SK-N-SH treated with all-trans-retinoic acid at 6 μM for 48 hours (cell line): ENCODE results near the gene LTBP1.
"Not testable (repeated sequence)": the region's sequence is repeated elsewhere in the genome, so short reads cannot be mapped to it uniquely, and the experiment has no call there.

Experiments used
- ATAC-seq: fragments of 200-7000 bp; cut with Tn5 transposase; 3 replicates; pipeline ENCODE4 v1.9.1; 2020; ENCODE audit warnings: mild to moderate bottlenecking, moderate library complexity
- ARNTL ChIP-seq: fragments of 450-650 bp; formaldehyde crosslinking; IDR thresholded peaks from 2 replicates; pipeline ENCODE4 v1.5.0; 2020; ENCODE audit warnings: low read depth, mild to moderate bottlenecking, moderate library complexity, borderline replicate concordance
- BACH2 ChIP-seq: fragments of 250-450 bp; sonication (Bioruptor Pico); IDR thresholded peaks from 2 replicates; pipeline ENCODE4 v1.9.0; 2021; ENCODE audit warnings: mild to moderate bottlenecking, borderline replicate concordance
- CSDC2 ChIP-seq: fragments of 250-450 bp; sonication (Bioruptor Pico); IDR thresholded peaks from 2 replicates; pipeline ENCODE4 v1.5.0; 2020; ENCODE audit warnings: mild to moderate bottlenecking, moderate library complexity
- CSRNP3 ChIP-seq: fragments of 250-450 bp; sonication (Bioruptor Pico); IDR thresholded peaks from 2 replicates; pipeline ENCODE4 v1.5.1; 2021; ENCODE audit warnings: mild to moderate bottlenecking, moderate library complexity
- ESRRG ChIP-seq: fragments of 250-450 bp; sonication (Bioruptor Pico); IDR thresholded peaks from 2 replicates; pipeline ENCODE4 v1.6.1; 2021; ENCODE audit warnings: mild to moderate bottlenecking
- GLIS3 ChIP-seq: fragments of 250-450 bp; sonication (Bioruptor Pico); IDR thresholded peaks from 2 replicates; pipeline ENCODE4 v1.5.0; 2020; ENCODE audit warnings: mild to moderate bottlenecking, moderate library complexity
- ISL1 ChIP-seq: fragments of 250-450 bp; sonication (Bioruptor Pico); IDR thresholded peaks from 2 replicates; pipeline ENCODE4 v2.1.2; 2022; ENCODE audit warnings: mild to moderate bottlenecking, moderate library complexity
- OSR1 ChIP-seq: fragments of 250-450 bp; sonication (Bioruptor Pico); IDR thresholded peaks from 2 replicates; pipeline ENCODE4 v1.8.0; 2022; ENCODE audit warnings: moderate library complexity, mild to moderate bottlenecking, inconsistent platforms
- POU6F1 ChIP-seq: fragments of 250-450 bp; sonication (Bioruptor Pico); IDR thresholded peaks from 2 replicates; pipeline ENCODE4 v1.8.0; 2021; ENCODE audit warnings: low read depth, mild to moderate bottlenecking, moderate library complexity, borderline replicate concordance
- RARB ChIP-seq: fragments of 250-450 bp; sonication (Bioruptor Pico); IDR thresholded peaks from 2 replicates; pipeline ENCODE4 v1.8.0; 2021; ENCODE audit warnings: mild to moderate bottlenecking, moderate library complexity
- SNAI2 ChIP-seq: fragments of 250-450 bp; sonication (Bioruptor Pico); IDR thresholded peaks from 2 replicates; pipeline ENCODE4 v1.5.0; 2020; ENCODE audit warnings: mild to moderate bottlenecking, moderate library complexity
- TCF4 ChIP-seq: fragments of 250-450 bp; sonication (Bioruptor Pico); IDR thresholded peaks from 2 replicates; pipeline ENCODE4 v1.8.0; 2021; ENCODE audit warnings: mild to moderate bottlenecking, moderate library complexity, borderline replicate concordance
- TOX ChIP-seq: fragments of 250-450 bp; sonication (Bioruptor Pico); IDR thresholded peaks from 2 replicates; pipeline ENCODE4 v1.8.0; 2021; ENCODE audit warnings: mild to moderate bottlenecking, moderate library complexity, borderline replicate concordance
- ZC3H10 ChIP-seq: fragments of 250-450 bp; sonication (Bioruptor Pico); IDR thresholded peaks from 2 replicates; pipeline ENCODE4 v1.5.1; 2021; ENCODE audit warnings: mild to moderate bottlenecking, moderate library complexity
- ZFP3 ChIP-seq: fragments of 250-450 bp; sonication (Bioruptor Pico); IDR thresholded peaks from 2 replicates; pipeline ENCODE4 v1.5.0; 2020; ENCODE audit warnings: mild to moderate bottlenecking, moderate library complexity
- ZNF8 ChIP-seq: fragments of 450-650 bp; formaldehyde crosslinking; IDR thresholded peaks from 2 replicates; pipeline ENCODE4 v1.5.0; 2020; ENCODE audit warnings: mild to moderate bottlenecking, moderate library complexity
- TF ChIP-seq, protein P1 (sequence below): fragments of 250-450 bp; sonication (Bioruptor Pico); IDR thresholded peaks from 2 replicates; pipeline ENCODE4 v1.5.1; 2020; ENCODE audit warnings: low read depth, mild to moderate bottlenecking, moderate library complexity
- TF ChIP-seq, protein P2 (sequence below): fragments of 250-450 bp; sonication (Bioruptor Pico); IDR thresholded peaks from 2 replicates; pipeline ENCODE4 v1.8.0; 2020; ENCODE audit warnings: mild to moderate bottlenecking, moderate library complexity, borderline replicate concordance
- TF ChIP-seq, protein P3 (sequence below): fragments of 250-450 bp; sonication (Bioruptor Pico); IDR thresholded peaks from 2 replicates; pipeline ENCODE4 v1.5.0; 2020; ENCODE audit warnings: mild to moderate bottlenecking, moderate library complexity

Gene LTBP1

DNA sequence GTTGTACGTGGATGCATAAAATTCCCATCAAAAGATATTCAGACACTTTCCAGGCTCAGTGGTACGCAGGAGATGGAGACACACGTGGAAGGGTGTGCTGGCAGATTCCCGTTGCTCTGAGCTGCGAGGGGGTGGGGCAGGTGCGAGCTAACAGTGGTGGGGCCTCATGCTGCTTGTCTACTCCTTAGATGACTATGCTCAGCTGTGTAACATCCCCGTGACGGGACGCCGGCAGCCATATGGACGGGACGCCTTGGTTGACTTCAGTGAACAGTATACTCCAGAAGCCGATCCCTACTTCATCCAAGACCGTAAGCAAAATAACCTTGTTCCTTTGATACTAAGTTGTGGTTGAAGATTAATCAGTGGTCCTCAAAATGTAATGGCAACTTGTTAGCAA lies 442.2 kb downstream of the LTBP1 start:
- no peak for TF ChIP-seq GLIS3 (CRISPR knock-in tag)
- no peak for TF ChIP-seq BACH2 (CRISPR knock-in tag)
- TF ChIP-seq, protein P1, sequence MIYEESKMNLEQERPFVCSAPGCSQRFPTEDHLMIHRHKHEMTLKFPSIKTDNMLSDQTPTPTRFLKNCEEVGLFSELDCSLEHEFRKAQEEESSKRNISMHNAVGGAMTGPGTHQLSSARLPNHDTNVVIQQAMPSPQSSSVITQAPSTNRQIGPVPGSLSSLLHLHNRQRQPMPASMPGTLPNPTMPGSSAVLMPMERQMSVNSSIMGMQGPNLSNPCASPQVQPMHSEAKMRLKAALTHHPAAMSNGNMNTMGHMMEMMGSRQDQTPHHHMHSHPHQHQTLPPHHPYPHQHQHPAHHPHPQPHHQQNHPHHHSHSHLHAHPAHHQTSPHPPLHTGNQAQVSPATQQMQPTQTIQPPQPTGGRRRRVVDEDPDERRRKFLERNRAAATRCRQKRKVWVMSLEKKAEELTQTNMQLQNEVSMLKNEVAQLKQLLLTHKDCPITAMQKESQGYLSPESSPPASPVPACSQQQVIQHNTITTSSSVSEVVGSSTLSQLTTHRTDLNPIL, result no peak
- no peak for TF ChIP-seq TCF4 (CRISPR knock-in tag)
- TF ChIP-seq RARB (CRISPR knock-in tag), result no peak
- TF ChIP-seq ARNTL (CRISPR knock-in tag), result no peak
- TF ChIP-seq SNAI2 (CRISPR knock-in tag), result no peak
- no peak for TF ChIP-seq ZFP3 (CRISPR knock-in tag)
- no peak for TF ChIP-seq CSDC2 (CRISPR knock-in tag)
- TF ChIP-seq ISL1 (CRISPR knock-in tag), result no peak
- ATAC-seq, result no peak

DNA sequence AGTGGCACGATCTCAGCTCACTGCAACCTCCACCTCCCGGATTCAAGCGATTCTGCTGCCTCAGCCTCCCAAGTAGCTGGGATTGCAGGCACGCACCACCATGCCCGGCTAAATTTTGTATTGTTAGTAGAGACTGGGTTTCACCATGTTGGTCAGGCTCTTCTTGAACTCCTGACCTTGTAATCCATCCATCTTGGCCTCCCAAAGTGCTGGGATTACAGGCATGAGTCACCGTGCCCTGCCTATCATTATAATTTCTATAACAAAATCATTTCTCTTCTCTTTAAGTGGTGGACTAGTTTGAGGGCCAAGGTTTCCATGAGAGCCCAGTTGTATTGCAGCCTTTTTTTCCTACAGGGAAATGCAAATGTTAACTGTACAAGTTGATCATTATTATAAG lies 442.9 kb downstream of the LTBP1 start:
- ATAC-seq, result not testable (repeated sequence)

- TF ChIP-seq TCF4 (CRISPR knock-in tag) (no peak), ZC3H10 (no peak), SNAI2 (CRISPR knock-in tag) (no peak)
- ATAC-seq, result peak; percentile 45
Observed at GRCh38 chr2:33391529-33392255, 444.9 kb downstream of the LTBP1 start.

GRCh38 chr2:33392366-33392765 lies 445.6 kb downstream of the LTBP1 start:
- ATAC-seq, result no peak
- no peak for TF ChIP-seq OSR1 (CRISPR knock-in tag)
- TF ChIP-seq, protein P2, sequence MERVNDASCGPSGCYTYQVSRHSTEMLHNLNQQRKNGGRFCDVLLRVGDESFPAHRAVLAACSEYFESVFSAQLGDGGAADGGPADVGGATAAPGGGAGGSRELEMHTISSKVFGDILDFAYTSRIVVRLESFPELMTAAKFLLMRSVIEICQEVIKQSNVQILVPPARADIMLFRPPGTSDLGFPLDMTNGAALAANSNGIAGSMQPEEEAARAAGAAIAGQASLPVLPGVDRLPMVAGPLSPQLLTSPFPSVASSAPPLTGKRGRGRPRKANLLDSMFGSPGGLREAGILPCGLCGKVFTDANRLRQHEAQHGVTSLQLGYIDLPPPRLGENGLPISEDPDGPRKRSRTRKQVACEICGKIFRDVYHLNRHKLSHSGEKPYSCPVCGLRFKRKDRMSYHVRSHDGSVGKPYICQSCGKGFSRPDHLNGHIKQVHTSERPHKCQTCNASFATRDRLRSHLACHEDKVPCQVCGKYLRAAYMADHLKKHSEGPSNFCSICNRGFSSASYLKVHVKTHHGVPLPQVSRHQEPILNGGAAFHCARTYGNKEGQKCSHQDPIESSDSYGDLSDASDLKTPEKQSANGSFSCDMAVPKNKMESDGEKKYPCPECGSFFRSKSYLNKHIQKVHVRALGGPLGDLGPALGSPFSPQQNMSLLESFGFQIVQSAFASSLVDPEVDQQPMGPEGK, result no peak
- no peak for TF ChIP-seq ARNTL (CRISPR knock-in tag)
- no peak for TF ChIP-seq BACH2 (CRISPR knock-in tag)
- TF ChIP-seq POU6F1, result no peak
- no peak for TF ChIP-seq ISL1 (CRISPR knock-in tag)
- no peak for TF ChIP-seq ZC3H10
- TF ChIP-seq CSRNP3 (CRISPR knock-in tag), result no peak

DNA sequence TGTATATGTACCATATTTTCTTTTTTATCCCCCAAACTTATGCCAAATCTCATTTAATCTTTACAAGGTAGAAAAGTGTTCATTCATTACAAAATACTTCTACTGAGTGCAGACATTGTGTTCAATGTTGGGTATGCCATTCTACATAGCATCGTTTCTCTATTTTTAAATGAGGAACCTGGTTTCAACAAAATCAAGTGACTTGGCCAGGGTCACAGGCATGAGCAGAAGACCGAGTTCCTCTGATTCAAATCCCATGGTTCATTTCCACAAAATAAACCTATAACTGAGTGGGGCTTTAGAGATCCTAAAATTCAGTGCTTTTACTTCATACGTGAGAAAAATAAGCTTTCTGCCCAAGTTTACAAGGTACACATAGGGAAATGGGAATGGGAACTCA lies 448.3 kb downstream of the LTBP1 start:
- TF ChIP-seq ZFP3 (CRISPR knock-in tag) (no peak), ISL1 (CRISPR knock-in tag) (no peak)
- no peak for ATAC-seq

GRCh38 chr2:33395655-33396249 lies 449.0 kb downstream of the LTBP1 start:
- TF ChIP-seq TOX (CRISPR knock-in tag) (no peak), CSDC2 (CRISPR knock-in tag) (no peak), SNAI2 (CRISPR knock-in tag) (no peak), ZFP3 (CRISPR knock-in tag) (no peak), ESRRG (CRISPR knock-in tag) (no peak), ZNF8 (CRISPR knock-in tag) (no peak)
- TF ChIP-seq, protein P2, result no peak
- TF ChIP-seq, protein P3, sequence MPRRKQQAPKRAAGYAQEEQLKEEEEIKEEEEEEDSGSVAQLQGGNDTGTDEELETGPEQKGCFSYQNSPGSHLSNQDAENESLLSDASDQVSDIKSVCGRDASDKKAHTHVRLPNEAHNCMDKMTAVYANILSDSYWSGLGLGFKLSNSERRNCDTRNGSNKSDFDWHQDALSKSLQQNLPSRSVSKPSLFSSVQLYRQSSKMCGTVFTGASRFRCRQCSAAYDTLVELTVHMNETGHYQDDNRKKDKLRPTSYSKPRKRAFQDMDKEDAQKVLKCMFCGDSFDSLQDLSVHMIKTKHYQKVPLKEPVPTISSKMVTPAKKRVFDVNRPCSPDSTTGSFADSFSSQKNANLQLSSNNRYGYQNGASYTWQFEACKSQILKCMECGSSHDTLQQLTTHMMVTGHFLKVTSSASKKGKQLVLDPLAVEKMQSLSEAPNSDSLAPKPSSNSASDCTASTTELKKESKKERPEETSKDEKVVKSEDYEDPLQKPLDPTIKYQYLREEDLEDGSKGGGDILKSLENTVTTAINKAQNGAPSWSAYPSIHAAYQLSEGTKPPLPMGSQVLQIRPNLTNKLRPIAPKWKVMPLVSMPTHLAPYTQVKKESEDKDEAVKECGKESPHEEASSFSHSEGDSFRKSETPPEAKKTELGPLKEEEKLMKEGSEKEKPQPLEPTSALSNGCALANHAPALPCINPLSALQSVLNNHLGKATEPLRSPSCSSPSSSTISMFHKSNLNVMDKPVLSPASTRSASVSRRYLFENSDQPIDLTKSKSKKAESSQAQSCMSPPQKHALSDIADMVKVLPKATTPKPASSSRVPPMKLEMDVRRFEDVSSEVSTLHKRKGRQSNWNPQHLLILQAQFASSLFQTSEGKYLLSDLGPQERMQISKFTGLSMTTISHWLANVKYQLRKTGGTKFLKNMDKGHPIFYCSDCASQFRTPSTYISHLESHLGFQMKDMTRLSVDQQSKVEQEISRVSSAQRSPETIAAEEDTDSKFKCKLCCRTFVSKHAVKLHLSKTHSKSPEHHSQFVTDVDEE (CRISPR knock-in tag), result no peak
- peak; percentile 69 for ATAC-seq
